Hippocampal formation (tissue), 2 donors: Measurements from ENCODE around the gene TMPRSS11A.

ENCODE experiments used
- DNase-seq, 2 donors: peaks; one replicate each; lab custom pipeline; 2025; lab: John Stamatoyannopoulos, UW

The TMPRSS11A gene

DNA sequence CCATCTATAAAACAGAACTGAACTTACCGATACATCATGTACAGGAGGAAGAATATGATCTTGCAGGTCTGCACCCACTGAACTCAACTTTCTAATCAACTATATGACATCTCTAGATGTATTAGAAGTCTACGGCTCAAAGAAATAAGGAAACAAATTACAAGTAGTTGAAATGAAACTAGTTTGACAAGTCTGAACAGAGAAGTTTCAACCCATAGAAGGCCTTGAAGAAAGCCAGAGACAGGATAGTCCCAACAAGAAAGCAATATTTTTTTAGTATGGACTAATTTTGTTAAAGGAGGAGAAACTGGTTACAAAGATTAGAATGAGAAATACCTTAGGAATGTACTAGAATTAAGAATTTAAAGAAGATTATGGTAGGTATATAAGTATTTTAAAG, at the start of gene TMPRSS11A:
TMPRSS11A (minus strand) TSS at position 138 of the 400 bp plus-strand sequence; CDS start at position 38, 100 bp downstream.
- DNase-seq, result no peak

DNA sequence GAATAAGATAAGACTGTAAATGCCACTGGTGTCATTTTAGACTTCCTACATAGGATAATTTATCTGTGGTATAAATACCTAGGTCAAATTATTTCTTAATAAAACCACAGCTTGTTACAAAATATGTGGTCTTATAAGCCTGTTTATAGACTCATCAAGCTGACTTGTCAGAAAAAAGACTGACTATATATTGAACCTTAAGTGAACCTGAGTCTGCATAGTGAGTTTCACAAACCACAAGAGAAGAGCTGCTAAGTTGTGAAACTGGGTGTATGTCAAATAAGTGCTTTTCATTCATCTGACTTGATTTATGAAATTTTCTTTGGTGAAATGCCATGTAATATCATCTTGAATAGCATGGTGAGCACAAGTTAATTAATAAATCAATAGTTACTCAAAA, 48.4 kb upstream of the TMPRSS11A start:
- DNase-seq, result no peak

GRCh38 chr4:68002906-68003305, 39.6 kb upstream of the TMPRSS11A start:
- DNase-seq, result no peak

DNA sequence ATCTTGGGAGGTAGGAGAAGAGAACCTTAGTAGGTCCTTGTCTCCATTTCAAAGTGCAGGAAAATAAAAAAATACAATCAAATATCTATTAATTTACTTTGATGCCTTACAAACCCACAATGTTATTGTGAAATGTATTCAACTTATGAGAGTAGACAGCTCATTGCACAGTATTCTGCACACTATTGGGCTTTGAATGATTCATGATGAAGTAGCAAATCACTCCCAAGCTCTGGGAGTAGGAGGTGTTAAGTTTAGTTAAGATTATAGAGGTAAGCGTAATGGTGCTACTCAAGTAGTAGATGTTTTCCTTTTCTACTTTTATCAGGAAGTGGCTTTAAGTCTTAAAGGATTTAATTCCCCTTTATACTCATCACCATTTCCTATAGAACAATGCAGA, 32.8 kb upstream of the TMPRSS11A start:
- no peak for DNase-seq

GRCh38 chr4:67988991-67989390, 25.7 kb upstream of the TMPRSS11A start:
- DNase-seq, result no peak

DNA sequence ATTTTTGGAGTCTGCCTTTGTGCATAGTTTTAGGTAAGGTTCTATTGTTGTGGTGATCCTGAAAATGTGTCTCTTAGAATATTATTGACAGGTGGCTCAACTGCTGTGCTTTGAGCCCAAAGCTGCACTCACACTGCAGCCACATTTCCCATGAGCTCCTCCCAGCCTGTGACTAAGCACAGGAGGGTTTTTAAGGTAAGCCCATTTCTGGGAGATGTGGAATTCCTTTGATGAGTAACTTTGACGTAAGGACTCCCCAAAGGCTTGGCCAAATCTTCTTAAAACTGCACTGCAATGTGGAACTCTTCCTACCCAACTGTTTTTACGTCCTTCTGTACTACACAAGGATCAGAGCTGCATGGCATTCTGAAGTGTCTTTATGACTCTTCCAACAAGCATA, 20.0 kb upstream of the TMPRSS11A start:
- DNase-seq, result no peak

- DNase-seq, result no peak
Measured at GRCh38 chr4:67980512-67980911, 17.2 kb upstream of the TMPRSS11A start.

DNA sequence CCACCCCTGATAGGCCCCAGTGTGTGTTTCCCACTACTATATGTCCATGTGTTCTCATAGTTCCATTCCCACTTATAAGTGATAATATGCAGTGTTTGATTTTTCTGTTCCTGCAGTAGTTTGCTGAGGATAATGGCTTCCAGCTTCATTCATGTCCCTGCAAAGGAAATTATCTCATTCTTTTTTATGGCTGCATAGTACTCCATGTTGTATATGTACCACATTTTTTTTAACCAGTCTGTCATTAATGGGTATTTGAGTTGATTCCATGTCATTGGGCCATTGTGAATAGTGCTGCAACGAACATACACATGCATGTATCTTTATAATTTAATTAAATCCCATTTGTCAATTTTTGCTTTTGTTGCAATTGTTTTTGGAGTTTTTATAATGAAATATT, 10.3 kb upstream of the TMPRSS11A start:
- no peak for DNase-seq

- no peak for DNase-seq
Measured at GRCh38 chr4:67954890-67955289, 8.4 kb downstream of the TMPRSS11A start.

DNA sequence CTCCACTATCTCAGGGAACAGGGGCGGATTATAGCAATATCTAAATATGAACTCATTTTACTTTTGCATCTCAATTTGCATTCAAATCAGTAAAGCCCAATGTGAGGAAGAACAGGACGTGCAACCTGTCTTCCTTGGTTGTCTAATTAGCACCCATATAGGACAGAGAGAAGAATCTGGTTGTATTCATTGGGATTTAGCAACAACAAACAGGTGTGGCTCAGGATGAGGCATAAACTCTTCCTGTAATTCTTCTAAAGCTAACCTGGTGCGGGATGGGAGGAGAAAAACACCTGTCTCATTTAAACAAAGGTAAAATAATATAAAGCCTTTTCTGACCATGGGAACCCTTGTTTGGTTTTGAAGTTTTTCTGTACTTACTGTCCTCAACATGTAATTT, 22.2 kb downstream of the TMPRSS11A start:
- no peak for DNase-seq

- no peak for DNase-seq
Measured at GRCh38 chr4:67940506-67940905, 22.8 kb downstream of the TMPRSS11A start.

GRCh38 chr4:67939195-67939594, 24.1 kb downstream of the TMPRSS11A start:
- no peak for DNase-seq

GRCh38 chr4:67935888-67936287, 27.4 kb downstream of the TMPRSS11A start:
- no peak for DNase-seq

GRCh38 chr4:67934628-67935027, 28.7 kb downstream of the TMPRSS11A start:
- no peak for DNase-seq

GRCh38 chr4:67933755-67934154, 29.5 kb downstream of the TMPRSS11A start:
- no peak for DNase-seq

DNA sequence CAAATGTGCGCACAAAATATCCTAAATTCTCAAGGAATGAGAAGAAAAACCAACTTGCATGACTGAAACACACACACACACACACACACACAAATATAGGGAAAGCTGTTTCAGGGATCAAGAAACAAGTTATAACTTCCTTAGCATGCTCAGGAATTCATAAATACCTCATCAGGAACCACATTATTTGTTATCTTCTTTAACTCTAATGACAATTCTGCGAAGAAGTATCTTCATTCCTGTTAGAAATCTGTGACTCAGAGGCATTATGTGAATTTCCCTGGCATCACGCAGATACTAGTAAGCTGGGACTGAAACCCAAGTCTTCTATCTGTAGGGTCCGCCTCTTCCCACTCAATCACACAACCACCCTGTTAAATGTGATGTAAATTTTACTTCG, 30.3 kb downstream of the TMPRSS11A start:
- DNase-seq, result no peak

- no peak for DNase-seq
Measured at GRCh38 chr4:67931256-67931655, 32.0 kb downstream of the TMPRSS11A start.

- DNase-seq, result no peak
Measured at GRCh38 chr4:67929426-67929825, 33.9 kb downstream of the TMPRSS11A start.

- no peak for DNase-seq
Measured at GRCh38 chr4:67928546-67928945, 34.7 kb downstream of the TMPRSS11A start.

DNA sequence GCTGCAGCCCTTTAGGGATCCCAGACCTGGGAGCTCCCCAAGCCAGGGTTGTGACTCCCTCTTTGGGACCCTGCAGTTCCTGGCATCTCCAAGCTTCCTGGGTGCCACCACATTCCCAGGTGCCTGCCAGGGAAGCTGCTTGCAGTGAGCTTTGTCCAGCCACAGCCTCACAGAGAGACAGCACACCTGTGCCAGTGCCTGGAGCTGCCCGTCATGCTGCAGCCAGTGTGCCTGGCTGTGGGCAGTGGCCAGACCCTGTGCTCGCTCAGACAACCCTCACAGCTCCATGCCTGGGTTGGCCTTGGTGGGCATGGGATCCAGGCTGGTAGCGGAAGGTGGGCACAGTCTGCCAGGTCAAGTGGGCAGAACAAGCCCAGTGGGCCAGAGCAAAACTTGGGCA, 36.0 kb downstream of the TMPRSS11A start:
- no peak for DNase-seq

DNA sequence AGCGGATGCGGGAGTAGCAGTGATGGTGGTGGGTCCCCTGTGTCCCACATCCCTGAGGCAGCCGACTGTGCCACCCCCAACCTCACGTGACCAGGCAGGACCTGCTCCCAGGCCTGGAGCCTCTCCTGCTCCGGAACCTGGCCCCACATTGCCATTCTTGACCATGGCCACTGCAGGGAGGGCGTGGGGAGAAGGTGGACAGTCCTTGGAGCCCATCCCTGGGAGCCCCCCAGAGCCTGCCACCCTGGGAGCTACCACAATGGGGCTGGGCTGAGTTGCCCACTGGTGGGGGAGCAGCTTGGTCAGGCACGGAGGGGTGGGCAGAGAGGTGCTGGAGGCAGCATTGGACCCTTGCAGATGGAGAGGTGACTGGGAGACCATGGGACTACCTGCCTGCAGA, 36.8 kb downstream of the TMPRSS11A start:
- DNase-seq, result no peak

DNA sequence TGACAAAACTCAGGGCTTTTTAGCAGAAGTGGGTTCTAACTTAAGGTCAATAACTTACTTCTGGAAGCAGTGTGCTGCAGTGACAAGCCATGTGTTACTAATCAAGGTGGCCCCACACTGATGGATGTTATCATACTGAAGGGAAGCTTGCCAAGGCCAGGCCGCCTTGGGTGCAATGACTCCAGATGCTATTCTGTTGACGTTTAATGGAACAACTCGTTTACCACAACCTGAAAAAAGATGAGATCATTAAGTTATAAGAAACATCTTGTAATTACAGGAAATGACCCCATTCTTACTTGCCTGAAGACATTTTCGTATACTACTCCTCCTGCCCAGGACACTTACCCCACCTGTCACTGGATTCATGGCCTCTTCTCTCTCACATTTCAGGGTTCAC, 40.6 kb downstream of the TMPRSS11A start:
- no peak for DNase-seq

DNA sequence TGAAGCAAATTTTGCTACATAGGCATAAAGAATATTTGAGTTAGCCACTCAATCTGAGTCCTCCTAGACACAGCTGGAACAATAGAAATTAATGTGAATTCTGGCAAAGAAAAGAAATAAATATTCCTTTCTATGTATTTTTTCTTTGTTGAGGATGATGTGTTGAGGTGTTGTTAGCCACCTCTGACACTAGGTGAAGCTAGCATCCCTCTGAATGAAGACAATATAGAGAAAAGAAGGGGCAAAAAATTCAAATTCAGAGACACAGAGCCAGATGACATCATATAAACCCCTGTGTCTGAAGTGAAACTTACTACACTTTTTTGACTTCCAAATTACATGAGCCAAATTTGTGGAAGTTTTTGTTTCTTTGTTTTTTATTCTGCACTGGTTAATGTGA, 44.9 kb downstream of the TMPRSS11A start:
- no peak for DNase-seq

DNA sequence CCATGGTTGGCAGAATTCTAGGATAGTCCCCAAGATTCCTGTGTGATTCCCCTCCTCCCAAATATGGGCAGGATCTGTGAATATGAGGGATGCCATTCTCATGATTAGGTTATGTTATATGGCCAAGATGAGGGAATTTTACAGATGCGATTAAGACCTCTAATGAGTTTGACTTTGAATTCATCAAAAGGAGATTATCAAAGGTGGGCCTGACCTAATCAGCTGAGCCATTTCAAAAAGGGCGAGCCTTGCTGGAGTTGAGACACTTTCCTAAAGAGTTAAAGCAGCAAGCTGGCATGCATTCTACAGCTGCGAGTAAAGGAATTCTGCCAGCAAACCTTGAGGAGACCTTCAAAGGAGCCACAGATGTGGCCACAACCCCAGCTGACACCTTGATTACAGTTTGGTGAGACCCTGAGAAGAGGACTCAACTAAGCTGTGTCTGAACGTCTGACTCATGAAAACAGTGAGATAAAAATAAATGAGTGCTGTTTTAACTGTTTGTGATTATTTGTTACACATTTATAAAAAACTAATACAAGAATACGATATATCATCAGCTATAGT, 47.8 kb downstream of the TMPRSS11A start:
- DNase-seq, result no peak

DNA sequence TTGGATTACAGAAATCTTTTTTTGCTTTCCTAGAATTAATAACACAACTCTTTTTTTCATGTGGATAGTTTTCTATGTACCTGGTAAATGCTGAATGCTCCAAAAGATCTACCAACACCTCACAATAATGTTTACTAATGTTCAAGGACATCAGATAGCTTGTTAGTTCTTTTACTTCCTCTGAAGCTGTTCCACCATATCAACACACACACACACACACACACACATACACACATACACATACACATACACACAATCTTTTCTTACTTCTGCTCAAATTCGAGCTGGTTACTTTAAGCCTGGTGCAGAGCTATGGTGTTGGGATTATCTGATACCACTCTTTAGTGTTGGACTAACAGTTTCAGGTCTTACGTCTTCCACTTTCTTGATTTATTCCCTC, 51.2 kb downstream of the TMPRSS11A start:
- no peak for DNase-seq
